Daoy (cell line): Measurements from ENCODE around the gene GATAD2B. TPM values are rescaled to one million over a fixed set of nuclear protein-coding genes. Genes with fewer than 3 reads are reported as not detected.

Source experiments
- total RNA-seq: library from RNA; depleted of rRNA; stranded (reverse); fragments of >200 nt; shearing (Covaris generic); gene quantifications from 2 replicates; pipeline ENCODE4 v1.2.3, GENCODE V29; 2014; rRNA removed

GATAD2B gene
- total RNA-seq, 1 experiment from 2014 or later: 3.9 TPM

Other genes starting within 250 kb of the GATAD2B start
- not detected in 2 replicates for gene NPR1, start 244.3 kb downstream of the GATAD2B start, total RNA-seq
- 31.0 and 34.6 TPM in 2 replicates for gene INTS3, start 194.9 kb downstream of the GATAD2B start, total RNA-seq
- gene SLC27A3, start 147.6 kb downstream of the GATAD2B start, total RNA-seq: 3.2 and 3.3 TPM in 2 replicates
- gene DENND4B, start 23.7 kb upstream of the GATAD2B start, total RNA-seq: 6.5 and 6.6 TPM in 2 replicates
- 7.2 and 10.1 TPM in 2 replicates for gene CRTC2, start 35.6 kb upstream of the GATAD2B start, total RNA-seq
- gene SLC39A1, start 40.6 kb upstream of the GATAD2B start, total RNA-seq: 127 and 130 TPM in 2 replicates
- gene CREB3L4, start 44.9 kb upstream of the GATAD2B start, total RNA-seq: 3.5 and 5.0 TPM in 2 replicates
- gene JTB, start 54.7 kb upstream of the GATAD2B start, total RNA-seq: 216 and 291 TPM in 2 replicates
- gene RAB13, start 63.4 kb upstream of the GATAD2B start, total RNA-seq: 56.3 and 59.5 TPM in 2 replicates
- 1,654 and 2,786 TPM in 2 replicates for gene RPS27, start 67.8 kb upstream of the GATAD2B start, total RNA-seq
- not detected in 2 replicates for gene NUP210L, start 232.1 kb upstream of the GATAD2B start, total RNA-seq